Measurements from ENCODE around the gene BRIP1. TPM values are rescaled to one million over a fixed set of nuclear protein-coding genes. Genes with fewer than 3 reads are reported as not detected.

BRIP1 gene
- total and polyA plus RNA-seq, 2 experiments from 2014 or later = 8.0 to 23.1 TPM

GRCh38 chr17:61695779-61696337 is 167.5 kb downstream of the BRIP1 start:
- ATAC-seq (no peak), DNase-seq (ENCODE audit: low spot score) (no peak)
- H3K9me3 Mint-ChIP-seq = peaks cover 43% of the 10 kb centered on the region
- no peak overlapping the region for H3K4me3 Mint-ChIP-seq
- no peak overlapping the region for H3K27ac Mint-ChIP-seq
- Histone ChIP-seq H3K36me3 (ENCODE audit: insufficient read depth) (peaks cover 4% of the 10 kb centered on the region; the same call in 1 of the 2 replicates), H3K9me2 (ENCODE audit: insufficient read depth) (no peaks in the 10 kb centered on the region), H3F3A (replicated peaks; ENCODE audit: low read depth) (no peaks in the 10 kb centered on the region), H3K27ac (ENCODE audit: low read depth) (no peak overlapping the region), H2AFZ (no peak overlapping the region), H3K27me3 (ENCODE audit: insufficient read depth) (no peaks in the 10 kb centered on the region), H3K4me3 (no peak overlapping the region), H3K4me1 (ENCODE audit: insufficient read depth) (no peaks in the 10 kb centered on the region), H3K79me2 (replicated peaks; ENCODE audit: insufficient read depth) (no peaks in the 10 kb centered on the region), H4K20me1 (replicated peaks; ENCODE audit: insufficient read depth) (no peaks in the 10 kb centered on the region), H3K4me2 (no peak overlapping the region)
- TF ChIP-seq JUNB (IDR thresholded peaks at IDR 0.05; ENCODE audit: unreplicated experiment) (no peak), CREB1 (CRISPR knock-in tag; IDR thresholded peaks at IDR 0.05; ENCODE audit: low read depth) (no peak), ZNF114 (CRISPR knock-in tag; IDR thresholded peaks at IDR 0.05) (no peak), POLR2AphosphoS5 (IDR thresholded peaks at IDR 0.05; ENCODE audit: low read depth) (no peak), ZNF331 (CRISPR knock-in tag; IDR thresholded peaks at IDR 0.05; ENCODE audit: low read depth) (no peak), STAT1 (IDR thresholded peaks at IDR 0.05; ENCODE audit: unreplicated experiment) (no peak), EZH2phosphoT487 (IDR thresholded peaks at IDR 0.05; ENCODE audit: unreplicated experiment) (no peak), ZNF462 (CRISPR knock-in tag; IDR thresholded peaks at IDR 0.05) (no peak), EZH2 (IDR thresholded peaks at IDR 0.05; ENCODE audit: low read depth, unreplicated experiment) (no peak), NANOG (IDR thresholded peaks at IDR 0.05; ENCODE audit: borderline replicate concordance) (no peak)
- TF ChIP-seq, protein P1, sequence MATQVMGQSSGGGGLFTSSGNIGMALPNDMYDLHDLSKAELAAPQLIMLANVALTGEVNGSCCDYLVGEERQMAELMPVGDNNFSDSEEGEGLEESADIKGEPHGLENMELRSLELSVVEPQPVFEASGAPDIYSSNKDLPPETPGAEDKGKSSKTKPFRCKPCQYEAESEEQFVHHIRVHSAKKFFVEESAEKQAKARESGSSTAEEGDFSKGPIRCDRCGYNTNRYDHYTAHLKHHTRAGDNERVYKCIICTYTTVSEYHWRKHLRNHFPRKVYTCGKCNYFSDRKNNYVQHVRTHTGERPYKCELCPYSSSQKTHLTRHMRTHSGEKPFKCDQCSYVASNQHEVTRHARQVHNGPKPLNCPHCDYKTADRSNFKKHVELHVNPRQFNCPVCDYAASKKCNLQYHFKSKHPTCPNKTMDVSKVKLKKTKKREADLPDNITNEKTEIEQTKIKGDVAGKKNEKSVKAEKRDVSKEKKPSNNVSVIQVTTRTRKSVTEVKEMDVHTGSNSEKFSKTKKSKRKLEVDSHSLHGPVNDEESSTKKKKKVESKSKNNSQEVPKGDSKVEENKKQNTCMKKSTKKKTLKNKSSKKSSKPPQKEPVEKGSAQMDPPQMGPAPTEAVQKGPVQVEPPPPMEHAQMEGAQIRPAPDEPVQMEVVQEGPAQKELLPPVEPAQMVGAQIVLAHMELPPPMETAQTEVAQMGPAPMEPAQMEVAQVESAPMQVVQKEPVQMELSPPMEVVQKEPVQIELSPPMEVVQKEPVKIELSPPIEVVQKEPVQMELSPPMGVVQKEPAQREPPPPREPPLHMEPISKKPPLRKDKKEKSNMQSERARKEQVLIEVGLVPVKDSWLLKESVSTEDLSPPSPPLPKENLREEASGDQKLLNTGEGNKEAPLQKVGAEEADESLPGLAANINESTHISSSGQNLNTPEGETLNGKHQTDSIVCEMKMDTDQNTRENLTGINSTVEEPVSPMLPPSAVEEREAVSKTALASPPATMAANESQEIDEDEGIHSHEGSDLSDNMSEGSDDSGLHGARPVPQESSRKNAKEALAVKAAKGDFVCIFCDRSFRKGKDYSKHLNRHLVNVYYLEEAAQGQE (IDR thresholded peaks at IDR 0.05; ENCODE audit: unreplicated experiment) = no peak
- TF ChIP-seq, protein P2, sequence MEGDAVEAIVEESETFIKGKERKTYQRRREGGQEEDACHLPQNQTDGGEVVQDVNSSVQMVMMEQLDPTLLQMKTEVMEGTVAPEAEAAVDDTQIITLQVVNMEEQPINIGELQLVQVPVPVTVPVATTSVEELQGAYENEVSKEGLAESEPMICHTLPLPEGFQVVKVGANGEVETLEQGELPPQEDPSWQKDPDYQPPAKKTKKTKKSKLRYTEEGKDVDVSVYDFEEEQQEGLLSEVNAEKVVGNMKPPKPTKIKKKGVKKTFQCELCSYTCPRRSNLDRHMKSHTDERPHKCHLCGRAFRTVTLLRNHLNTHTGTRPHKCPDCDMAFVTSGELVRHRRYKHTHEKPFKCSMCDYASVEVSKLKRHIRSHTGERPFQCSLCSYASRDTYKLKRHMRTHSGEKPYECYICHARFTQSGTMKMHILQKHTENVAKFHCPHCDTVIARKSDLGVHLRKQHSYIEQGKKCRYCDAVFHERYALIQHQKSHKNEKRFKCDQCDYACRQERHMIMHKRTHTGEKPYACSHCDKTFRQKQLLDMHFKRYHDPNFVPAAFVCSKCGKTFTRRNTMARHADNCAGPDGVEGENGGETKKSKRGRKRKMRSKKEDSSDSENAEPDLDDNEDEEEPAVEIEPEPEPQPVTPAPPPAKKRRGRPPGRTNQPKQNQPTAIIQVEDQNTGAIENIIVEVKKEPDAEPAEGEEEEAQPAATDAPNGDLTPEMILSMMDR (conservative IDR thresholded peaks at IDR 0.05; ENCODE audit: low read depth in 2 of 2) = no peak
- TF ChIP-seq, protein P3, sequence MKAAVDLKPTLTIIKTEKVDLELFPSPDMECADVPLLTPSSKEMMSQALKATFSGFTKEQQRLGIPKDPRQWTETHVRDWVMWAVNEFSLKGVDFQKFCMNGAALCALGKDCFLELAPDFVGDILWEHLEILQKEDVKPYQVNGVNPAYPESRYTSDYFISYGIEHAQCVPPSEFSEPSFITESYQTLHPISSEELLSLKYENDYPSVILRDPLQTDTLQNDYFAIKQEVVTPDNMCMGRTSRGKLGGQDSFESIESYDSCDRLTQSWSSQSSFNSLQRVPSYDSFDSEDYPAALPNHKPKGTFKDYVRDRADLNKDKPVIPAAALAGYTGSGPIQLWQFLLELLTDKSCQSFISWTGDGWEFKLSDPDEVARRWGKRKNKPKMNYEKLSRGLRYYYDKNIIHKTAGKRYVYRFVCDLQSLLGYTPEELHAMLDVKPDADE (IDR thresholded peaks at IDR 0.05) = no peak
- H3K27me3 Mint-ChIP-seq (ENCODE audit: insufficient read depth, low read depth, poor library complexity) = no peaks in the 10 kb centered on the region
- no peaks in the 10 kb centered on the region for H3K4me1 Mint-ChIP-seq
- H3K36me3 Mint-ChIP-seq (ENCODE audit: low read depth) = peaks cover 51% of the 10 kb centered on the region

Measured in GM23338 (cell line).